ENCODE results near the gene PIK3CB.

PIK3CB gene

DNA sequence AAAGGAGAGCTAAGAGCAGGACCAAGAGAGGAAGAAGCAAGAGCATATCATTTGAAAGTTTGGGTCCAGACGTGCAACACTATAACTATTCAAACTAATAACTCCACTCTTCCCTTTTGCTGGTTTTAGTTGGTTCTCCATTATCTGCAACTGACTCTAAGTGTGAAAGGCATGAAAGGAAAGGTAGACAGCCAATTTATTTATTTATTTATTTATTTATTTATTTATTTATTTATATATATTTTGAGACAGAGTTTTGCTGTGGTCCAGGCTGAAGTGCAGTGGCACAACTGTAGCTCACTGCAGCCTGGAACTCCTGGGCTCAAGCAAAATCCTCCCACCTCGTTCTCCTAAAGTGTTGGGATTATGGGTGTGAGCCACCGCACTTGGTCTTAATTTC, 22.1 kb upstream of the PIK3CB start (continued):
- TF ChIP-seq, protein P1, sequence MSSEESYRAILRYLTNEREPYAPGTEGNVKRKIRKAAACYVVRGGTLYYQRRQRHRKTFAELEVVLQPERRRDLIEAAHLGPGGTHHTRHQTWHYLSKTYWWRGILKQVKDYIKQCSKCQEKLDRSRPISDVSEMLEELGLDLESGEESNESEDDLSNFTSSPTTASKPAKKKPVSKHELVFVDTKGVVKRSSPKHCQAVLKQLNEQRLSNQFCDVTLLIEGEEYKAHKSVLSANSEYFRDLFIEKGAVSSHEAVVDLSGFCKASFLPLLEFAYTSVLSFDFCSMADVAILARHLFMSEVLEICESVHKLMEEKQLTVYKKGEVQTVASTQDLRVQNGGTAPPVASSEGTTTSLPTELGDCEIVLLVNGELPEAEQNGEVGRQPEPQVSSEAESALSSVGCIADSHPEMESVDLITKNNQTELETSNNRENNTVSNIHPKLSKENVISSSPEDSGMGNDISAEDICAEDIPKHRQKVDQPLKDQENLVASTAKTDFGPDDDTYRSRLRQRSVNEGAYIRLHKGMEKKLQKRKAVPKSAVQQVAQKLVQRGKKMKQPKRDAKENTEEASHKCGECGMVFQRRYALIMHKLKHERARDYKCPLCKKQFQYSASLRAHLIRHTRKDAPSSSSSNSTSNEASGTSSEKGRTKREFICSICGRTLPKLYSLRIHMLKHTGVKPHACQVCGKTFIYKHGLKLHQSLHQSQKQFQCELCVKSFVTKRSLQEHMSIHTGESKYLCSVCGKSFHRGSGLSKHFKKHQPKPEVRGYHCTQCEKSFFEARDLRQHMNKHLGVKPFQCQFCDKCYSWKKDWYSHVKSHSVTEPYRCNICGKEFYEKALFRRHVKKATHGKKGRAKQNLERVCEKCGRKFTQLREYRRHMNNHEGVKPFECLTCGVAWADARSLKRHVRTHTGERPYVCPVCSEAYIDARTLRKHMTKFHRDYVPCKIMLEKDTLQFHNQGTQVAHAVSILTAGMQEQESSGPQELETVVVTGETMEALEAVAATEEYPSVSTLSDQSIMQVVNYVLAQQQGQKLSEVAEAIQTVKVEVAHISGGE (tag by site-specific recombination; conservative IDR thresholded peaks at IDR 0.05; ENCODE audit: low read depth): peak; percentile 67
- TF ChIP-seq, protein P2, sequence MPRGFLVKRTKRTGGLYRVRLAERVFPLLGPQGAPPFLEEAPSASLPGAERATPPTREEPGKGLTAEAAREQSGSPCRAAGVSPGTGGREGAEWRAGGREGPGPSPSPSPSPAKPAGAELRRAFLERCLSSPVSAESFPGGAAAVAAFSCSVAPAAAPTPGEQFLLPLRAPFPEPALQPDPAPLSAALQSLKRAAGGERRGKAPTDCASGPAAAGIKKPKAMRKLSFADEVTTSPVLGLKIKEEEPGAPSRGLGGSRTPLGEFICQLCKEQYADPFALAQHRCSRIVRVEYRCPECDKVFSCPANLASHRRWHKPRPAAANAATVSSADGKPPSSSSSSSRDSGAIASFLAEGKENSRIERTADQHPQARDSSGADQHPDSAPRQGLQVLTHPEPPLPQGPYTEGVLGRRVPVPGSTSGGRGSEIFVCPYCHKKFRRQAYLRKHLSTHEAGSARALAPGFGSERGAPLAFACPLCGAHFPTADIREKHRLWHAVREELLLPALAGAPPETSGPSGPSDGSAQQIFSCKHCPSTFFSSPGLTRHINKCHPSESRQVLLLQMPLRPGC (tag by site-specific recombination; IDR thresholded peaks at IDR 0.05): no peak
- TF ChIP-seq SCRT1 (tag by site-specific recombination; IDR thresholded peaks at IDR 0.05; ENCODE audit: borderline replicate concordance) (no peak), ZNF121 (tag by site-specific recombination; IDR thresholded peaks at IDR 0.05) (no peak), ZNF140 (tag by site-specific recombination; IDR thresholded peaks at IDR 0.05) (peak; percentile 76; the same call in 1 of the 2 replicates), ZBTB7A (tag by site-specific recombination; IDR thresholded peaks at IDR 0.05; ENCODE audit: low read depth) (no peak), ZNF266 (tag by site-specific recombination; IDR thresholded peaks at IDR 0.05; ENCODE audit: low read depth) (peak; percentile 72; the same call in 1 of the 2 replicates), ZNF571 (tag by site-specific recombination; IDR thresholded peaks at IDR 0.05) (no peak), ZNF16 (tag by site-specific recombination; IDR thresholded peaks at IDR 0.05; ENCODE audit: low read depth) (no peak), ZNF830 (tag by site-specific recombination; IDR thresholded peaks at IDR 0.05; ENCODE audit: low read depth) (no peak), ZNF292 (tag by site-specific recombination; IDR thresholded peaks at IDR 0.05; ENCODE audit: borderline replicate concordance, low read depth) (0 out of 2 replicates have a peak, but pooled peaks have one; percentile 23), ZNF664 (tag by site-specific recombination; IDR thresholded peaks at IDR 0.05) (peak; percentile 74), ZNF426 (tag by site-specific recombination; IDR thresholded peaks at IDR 0.05) (peak; percentile 84), HOXA7 (CRISPR knock-in tag; IDR thresholded peaks at IDR 0.05; ENCODE audit: borderline replicate concordance) (no peak), ZNF416 (tag by site-specific recombination; IDR thresholded peaks at IDR 0.05) (no peak), ZBTB20 (tag by site-specific recombination; IDR thresholded peaks at IDR 0.05) (no peak), ZNF521 (tag by site-specific recombination; IDR thresholded peaks at IDR 0.05) (no peak), HOXC10 (CRISPR knock-in tag; IDR thresholded peaks at IDR 0.05) (no peak), ZNF37A (tag by site-specific recombination; IDR thresholded peaks at IDR 0.05) (no peak), ZNF596 (tag by site-specific recombination; IDR thresholded peaks at IDR 0.05) (no peak), ZNF791 (tag by site-specific recombination; IDR thresholded peaks at IDR 0.05) (no peak), MEIS1 (CRISPR knock-in tag; IDR thresholded peaks at IDR 0.05; ENCODE audit: borderline replicate concordance) (no peak), ZNF544 (tag by site-specific recombination; IDR thresholded peaks at IDR 0.05) (no peak), MZF1 (tag by site-specific recombination; IDR thresholded peaks at IDR 0.05; ENCODE audit: borderline replicate concordance) (no peak; the same call in 1 of the 2 replicates), GLI4 (tag by site-specific recombination; IDR thresholded peaks at IDR 0.05) (no peak), ZNF394 (tag by site-specific recombination; IDR thresholded peaks at IDR 0.05; ENCODE audit: borderline replicate concordance) (peak; percentile 92), ZNF138 (tag by site-specific recombination; IDR thresholded peaks at IDR 0.05; ENCODE audit: borderline replicate concordance) (no peak)
- TF ChIP-seq, protein P3, sequence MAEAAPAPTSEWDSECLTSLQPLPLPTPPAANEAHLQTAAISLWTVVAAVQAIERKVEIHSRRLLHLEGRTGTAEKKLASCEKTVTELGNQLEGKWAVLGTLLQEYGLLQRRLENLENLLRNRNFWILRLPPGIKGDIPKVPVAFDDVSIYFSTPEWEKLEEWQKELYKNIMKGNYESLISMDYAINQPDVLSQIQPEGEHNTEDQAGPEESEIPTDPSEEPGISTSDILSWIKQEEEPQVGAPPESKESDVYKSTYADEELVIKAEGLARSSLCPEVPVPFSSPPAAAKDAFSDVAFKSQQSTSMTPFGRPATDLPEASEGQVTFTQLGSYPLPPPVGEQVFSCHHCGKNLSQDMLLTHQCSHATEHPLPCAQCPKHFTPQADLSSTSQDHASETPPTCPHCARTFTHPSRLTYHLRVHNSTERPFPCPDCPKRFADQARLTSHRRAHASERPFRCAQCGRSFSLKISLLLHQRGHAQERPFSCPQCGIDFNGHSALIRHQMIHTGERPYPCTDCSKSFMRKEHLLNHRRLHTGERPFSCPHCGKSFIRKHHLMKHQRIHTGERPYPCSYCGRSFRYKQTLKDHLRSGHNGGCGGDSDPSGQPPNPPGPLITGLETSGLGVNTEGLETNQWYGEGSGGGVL (tag by site-specific recombination; IDR thresholded peaks at IDR 0.05): no peak
- TF ChIP-seq, protein P4, sequence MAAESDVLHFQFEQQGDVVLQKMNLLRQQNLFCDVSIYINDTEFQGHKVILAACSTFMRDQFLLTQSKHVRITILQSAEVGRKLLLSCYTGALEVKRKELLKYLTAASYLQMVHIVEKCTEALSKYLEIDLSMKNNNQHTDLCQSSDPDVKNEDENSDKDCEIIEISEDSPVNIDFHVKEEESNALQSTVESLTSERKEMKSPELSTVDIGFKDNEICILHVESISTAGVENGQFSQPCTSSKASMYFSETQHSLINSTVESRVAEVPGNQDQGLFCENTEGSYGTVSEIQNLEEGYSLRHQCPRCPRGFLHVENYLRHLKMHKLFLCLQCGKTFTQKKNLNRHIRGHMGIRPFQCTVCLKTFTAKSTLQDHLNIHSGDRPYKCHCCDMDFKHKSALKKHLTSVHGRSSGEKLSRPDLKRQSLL (tag by site-specific recombination; IDR thresholded peaks at IDR 0.05): no peak
- TF ChIP-seq, protein P5, sequence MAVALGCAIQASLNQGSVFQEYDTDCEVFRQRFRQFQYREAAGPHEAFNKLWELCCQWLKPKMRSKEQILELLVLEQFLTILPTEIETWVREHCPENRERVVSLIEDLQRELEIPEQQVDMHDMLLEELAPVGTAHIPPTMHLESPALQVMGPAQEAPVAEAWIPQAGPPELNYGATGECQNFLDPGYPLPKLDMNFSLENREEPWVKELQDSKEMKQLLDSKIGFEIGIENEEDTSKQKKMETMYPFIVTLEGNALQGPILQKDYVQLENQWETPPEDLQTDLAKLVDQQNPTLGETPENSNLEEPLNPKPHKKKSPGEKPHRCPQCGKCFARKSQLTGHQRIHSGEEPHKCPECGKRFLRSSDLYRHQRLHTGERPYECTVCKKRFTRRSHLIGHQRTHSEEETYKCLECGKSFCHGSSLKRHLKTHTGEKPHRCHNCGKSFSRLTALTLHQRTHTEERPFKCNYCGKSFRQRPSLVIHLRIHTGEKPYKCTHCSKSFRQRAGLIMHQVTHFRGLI (tag by site-specific recombination; IDR thresholded peaks at IDR 0.05): no peak

Data from HEK293 (cell line).